Activated CD8-positive, alpha-beta T cell treated with anti-CD3 and anti-CD28 coated beads, Interleukin-2, amount 10 ng/mL, durations not matched to agents 7 days and 5 days (primary cell): ENCODE results near the gene RBBP5. TPM values are rescaled to one million over a fixed set of nuclear protein-coding genes. Genes with fewer than 3 reads are reported as not detected.

Experiments
- ATAC-seq: fragments of 150-1000 bp; cut with Tn5 transposase; one replicate; pipeline ENCODE4 v1.10.0; 2021; ENCODE audit warnings: moderate library complexity
- CTCF ChIA-PET: fragments of 350-600 bp; sonication (Branson Sonifier 250); formaldehyde crosslinking; loops from one replicate; lab custom pipeline; 2021; ENCODE audit warnings: antibody characterized with exemption; lab: Charles Lee
- POLR2A ChIA-PET: fragments of 350-600 bp; sonication (Branson Sonifier 250); formaldehyde crosslinking; loops from one replicate; lab custom pipeline; 2021; ENCODE audit warnings: antibody characterized with exemption; lab: Charles Lee
- DNase-seq: peaks from one replicate; pipeline ENCODE4 v3.0.0-alpha.2; 2020
- H3K27ac Mint-ChIP-seq: one replicate; pipeline ENCODE4 v1.8.0; 2021; ENCODE audit warnings: mild to moderate bottlenecking, mixed read lengths
- H3K27me3 Mint-ChIP-seq: one replicate; pipeline ENCODE4 v1.8.0; 2021; ENCODE audit warnings: low read depth, mixed read lengths
- H3K36me3 Mint-ChIP-seq: one replicate; pipeline ENCODE4 v1.8.0; 2021; ENCODE audit warnings: low read depth, mixed read lengths
- H3K4me1 Mint-ChIP-seq: one replicate; pipeline ENCODE4 v1.8.0; 2021; ENCODE audit warnings: low read depth, mixed read lengths
- H3K4me3 Mint-ChIP-seq: one replicate; pipeline ENCODE4 v1.8.0; 2021; ENCODE audit warnings: mild to moderate bottlenecking, mixed read lengths
- H3K9me3 Mint-ChIP-seq: one replicate; pipeline ENCODE4 v1.8.0; 2022; ENCODE audit warnings: mixed read lengths; ENCODE audit not compliant: insufficient read depth
- total RNA-seq, 2 experiments: library from RNA; stranded (reverse); gene quantifications; one replicate each; pipeline ENCODE4 v1.2.3, GENCODE V29; 2021

The RBBP5 gene
- total RNA-seq, 2 experiments from 2014 or later = 20.3 to 22.0 TPM

- H3K9me3 Mint-ChIP-seq = no peaks in the 10 kb centered on the region
- no peaks in the 10 kb centered on the region for H3K4me1 Mint-ChIP-seq
- no peak for DNase-seq
- H3K27ac Mint-ChIP-seq = no peak overlapping the region
- no peak overlapping the region for H3K4me3 Mint-ChIP-seq
- ATAC-seq = no peak
- CTCF ChIA-PET = interaction anchor here (1.1 kb wide), 1 partner anchor 19 kb away, joined by 4 read pairs; no protein-coding TSS in a partner anchor
- peaks cover 50% of the 10 kb centered on the region for H3K27me3 Mint-ChIP-seq
- H3K36me3 Mint-ChIP-seq = no peaks in the 10 kb centered on the region
- POLR2A ChIA-PET = no interaction called here
Measured at GRCh38 chr1:205041998-205042910, 79.5 kb downstream of the RBBP5 start.

DNA sequence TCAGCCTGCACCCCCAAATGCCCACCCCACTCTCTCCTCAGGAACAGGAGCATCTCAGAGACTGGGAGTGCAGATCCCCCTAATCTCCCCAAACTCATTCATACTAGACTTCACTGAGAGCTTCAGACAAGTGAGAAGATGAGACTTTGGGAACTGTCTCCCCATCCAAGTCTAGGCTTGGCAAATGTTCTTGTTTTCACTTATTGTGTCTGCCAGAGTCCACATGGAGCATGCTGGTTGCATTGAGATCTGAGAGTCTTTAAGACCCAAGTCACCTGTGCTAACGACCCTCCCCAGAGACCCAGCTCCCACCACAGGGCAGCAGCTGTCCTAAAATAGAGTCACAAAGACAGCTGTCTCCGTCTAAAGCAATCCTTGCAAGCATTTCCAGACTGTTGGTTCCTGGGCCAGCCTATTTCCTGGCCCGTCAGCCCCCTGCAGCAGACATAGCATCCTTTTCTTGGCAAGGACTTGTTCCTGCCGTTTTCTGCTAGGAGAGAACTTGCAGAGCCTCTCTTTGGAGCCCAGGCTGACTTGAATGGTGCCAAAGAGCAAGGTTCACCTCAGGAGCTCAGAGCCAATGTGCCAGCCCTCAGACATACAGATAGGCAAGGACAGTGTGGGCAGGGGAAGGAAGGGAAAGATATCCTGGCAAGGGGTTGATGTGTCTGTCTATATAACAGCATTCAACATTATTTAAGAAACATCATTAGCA is 80.6 kb downstream of the RBBP5 start:
- peaks cover 49% of the 10 kb centered on the region for H3K27me3 Mint-ChIP-seq
- H3K27ac Mint-ChIP-seq = no peak overlapping the region
- no peaks in the 10 kb centered on the region for H3K36me3 Mint-ChIP-seq
- no peak overlapping the region for H3K4me3 Mint-ChIP-seq
- no peaks in the 10 kb centered on the region for H3K9me3 Mint-ChIP-seq
- POLR2A ChIA-PET = no interaction called here
- CTCF ChIA-PET = interaction anchor here (0.6 to 1.0 kb wide), 2 partner anchors 215 to 294 kb away, joined by 3 read pairs; no protein-coding TSS in a partner anchor
- no peak for ATAC-seq
- no peak for DNase-seq
- no peaks in the 10 kb centered on the region for H3K4me1 Mint-ChIP-seq

DNA sequence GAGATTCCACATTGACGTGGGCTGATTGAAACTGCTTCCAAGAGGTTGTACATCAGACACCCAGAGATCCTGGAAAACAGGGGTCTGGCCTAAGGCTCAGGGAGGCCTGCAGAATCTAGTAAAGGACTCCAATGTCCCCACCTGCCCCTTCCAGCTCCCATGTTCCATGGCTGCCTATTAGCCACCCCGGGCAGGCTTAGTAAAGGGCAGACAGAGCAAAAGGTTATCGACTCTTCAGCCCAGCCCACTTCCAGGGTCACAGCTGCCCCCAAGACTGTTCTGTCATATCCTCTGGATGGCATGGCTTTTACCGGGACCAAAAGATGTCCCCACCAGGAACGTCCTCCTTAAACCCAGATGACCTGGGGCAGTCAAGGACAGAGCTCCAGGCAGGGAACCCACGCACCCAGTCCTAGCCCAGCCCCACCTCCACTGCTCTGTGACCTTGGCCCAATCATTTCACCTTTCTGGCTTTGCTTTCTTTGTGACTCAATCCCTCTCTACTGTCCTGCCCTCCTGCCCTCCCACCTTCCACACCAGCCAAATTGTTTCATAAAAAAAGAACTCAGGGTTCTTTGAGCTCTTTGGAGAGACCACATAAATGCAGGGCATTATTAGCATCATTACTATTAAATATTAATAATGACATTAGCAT is 83.5 kb downstream of the RBBP5 start:
- Mint-ChIP-seq H3K27me3 (peaks cover 25% of the 10 kb centered on the region), H3K27ac (no peak overlapping the region), H3K9me3 (no peaks in the 10 kb centered on the region), H3K36me3 (no peaks in the 10 kb centered on the region), H3K4me1 (no peaks in the 10 kb centered on the region), H3K4me3 (no peak overlapping the region)
- CTCF ChIA-PET = interaction anchor here (1.6 to 2.7 kb wide), 2 partner anchors 23 to 49 kb away, joined by 4 to 14 read pairs; no protein-coding TSS in a partner anchor
- no peak for ATAC-seq
- no peak for DNase-seq
- POLR2A ChIA-PET = no interaction called here

GRCh38 chr1:205037539-205037938 is 84.2 kb downstream of the RBBP5 start:
- Mint-ChIP-seq H3K9me3 (no peaks in the 10 kb centered on the region), H3K4me1 (no peaks in the 10 kb centered on the region), H3K36me3 (no peaks in the 10 kb centered on the region), H3K27ac (no peak overlapping the region), H3K27me3 (peaks cover 25% of the 10 kb centered on the region), H3K4me3 (no peak overlapping the region)
- CTCF ChIA-PET = interaction anchor here (2.7 kb wide), 1 partner anchor 24 kb away, joined by 14 read pairs; no protein-coding TSS in a partner anchor
- no peak for DNase-seq
- POLR2A ChIA-PET = no interaction called here
- ATAC-seq = no peak

Other genes with a start within 250 kb of the RBBP5 start
- gene CNTN2, start 78.8 kb downstream of the RBBP5 start, total RNA-seq = not detected
- 1 to 10 TPM; 2.3 to 2.8 TPM for gene TMEM81, start 37.5 kb downstream of the RBBP5 start, total RNA-seq
- gene DSTYK, start 89.7 kb upstream of the RBBP5 start, total RNA-seq = 10 to 100 TPM in 1 of 2 experiments, 1 to 10 TPM in 1; 9.7 to 10.4 TPM
- gene TMCC2, start 106.0 kb upstream of the RBBP5 start, total RNA-seq = 1 to 10 TPM; 2.6 to 2.7 TPM
- gene NUAK2, start 199.8 kb upstream of the RBBP5 start, total RNA-seq = 1 to 10 TPM; 1.6 TPM
- not detected for gene KLHDC8A, start 234.9 kb upstream of the RBBP5 start, total RNA-seq